ENCODE data around the gene CHRM4. TPM values are rescaled to one million over a fixed set of nuclear protein-coding genes. Genes with fewer than 3 reads are reported as not detected.
"Not testable (repeated sequence)": the region's sequence is repeated elsewhere in the genome, so short reads cannot be mapped to it uniquely, and the experiment has no call there.

CHRM4 gene
- polyA plus RNA-seq, 2 donors, result 0.02 TPM; not detected in 1

DNA sequence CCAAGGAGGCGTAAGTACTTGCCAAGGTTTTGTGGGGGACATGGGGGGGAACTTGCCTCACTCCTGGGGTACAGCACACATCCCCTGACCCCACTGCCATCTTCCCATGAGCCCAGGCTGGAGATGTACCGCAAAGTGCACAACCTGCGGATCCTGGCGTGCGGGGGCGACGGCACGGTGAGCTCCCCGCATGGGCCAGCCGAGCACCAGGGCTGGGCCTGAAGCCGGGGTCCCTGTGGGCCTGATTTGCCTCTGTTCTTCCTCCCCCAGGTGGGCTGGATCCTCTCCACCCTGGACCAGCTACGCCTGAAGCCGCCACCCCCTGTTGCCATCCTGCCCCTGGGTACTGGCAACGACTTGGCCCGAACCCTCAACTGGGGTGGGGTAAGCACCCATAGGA is 19.1 kb downstream of the CHRM4 start:
- H3K9me3 ChIP-seq (ENCODE audit: control insufficient read depth in 2 of 2, insufficient read depth in 1 of 2, low read depth in 1 of 2, low read length in 1 of 2); H3K4me1 ChIP-seq (ENCODE audit: control insufficient read depth in 2 of 2, insufficient read depth in 2 of 2, low read length in 1 of 2); H3K27ac ChIP-seq (ENCODE audit: low read depth in 2 of 2, low read length in 1 of 2); H3K4me3 ChIP-seq (ENCODE audit: low read depth in 1 of 2, low read length in 2 of 2); H3K27me3 ChIP-seq (ENCODE audit: control insufficient read depth in 1 of 2, insufficient read depth in 2 of 2, low read length in 2 of 2): not testable (repeated sequence)
- peaks cover 0 to 63% of the 10 kb centered on the region in 2 donors for H3K36me3 ChIP-seq (ENCODE audit: control insufficient read depth in 2 of 2, insufficient read depth in 2 of 2, low read length in 1 of 2)
- WGBS, 2 donors, result 91% methylated on average over 13 to 15 of the region's 15 CpGs

DNA sequence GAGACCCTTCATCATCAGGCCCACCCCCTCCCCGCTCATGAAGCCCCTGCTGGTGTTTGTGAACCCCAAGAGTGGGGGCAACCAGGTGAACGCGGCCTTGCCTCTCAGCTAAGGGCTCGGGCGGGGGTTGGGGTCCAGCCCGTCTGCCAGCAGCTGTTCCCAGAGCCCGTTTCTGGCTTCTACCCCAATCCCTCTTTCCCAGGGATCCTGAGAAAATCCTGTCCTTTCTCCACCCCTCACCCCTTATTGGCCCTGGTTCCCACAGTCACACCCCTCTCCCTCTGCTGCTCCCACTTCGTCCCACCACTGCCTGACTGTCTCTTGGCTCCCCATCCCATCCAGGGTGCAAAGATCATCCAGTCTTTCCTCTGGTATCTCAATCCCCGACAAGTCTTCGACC is 19.5 kb downstream of the CHRM4 start:
- Histone ChIP-seq H3K27me3 (ENCODE audit: control insufficient read depth in 1 of 2, insufficient read depth in 2 of 2, low read length in 2 of 2) (no peaks in the 10 kb centered on the region), H3K36me3 (ENCODE audit: control insufficient read depth in 2 of 2, insufficient read depth in 2 of 2, low read length in 1 of 2) (peaks cover 0 to 59% of the 10 kb centered on the region in 2 donors), H3K9me3 (ENCODE audit: control insufficient read depth in 2 of 2, insufficient read depth in 1 of 2, low read depth in 1 of 2, low read length in 1 of 2) (no peaks in the 10 kb centered on the region), H3K27ac (ENCODE audit: low read depth in 2 of 2, low read length in 1 of 2) (no peak overlapping the region), H3K4me3 (ENCODE audit: low read depth in 1 of 2, low read length in 2 of 2) (no peak overlapping the region), H3K4me1 (ENCODE audit: control insufficient read depth in 2 of 2, insufficient read depth in 2 of 2, low read length in 1 of 2) (no peaks in the 10 kb centered on the region)
- 77 to 84% methylated on average over 9 to 10 of the region's 10 CpGs for WGBS, 2 donors

DNA sequence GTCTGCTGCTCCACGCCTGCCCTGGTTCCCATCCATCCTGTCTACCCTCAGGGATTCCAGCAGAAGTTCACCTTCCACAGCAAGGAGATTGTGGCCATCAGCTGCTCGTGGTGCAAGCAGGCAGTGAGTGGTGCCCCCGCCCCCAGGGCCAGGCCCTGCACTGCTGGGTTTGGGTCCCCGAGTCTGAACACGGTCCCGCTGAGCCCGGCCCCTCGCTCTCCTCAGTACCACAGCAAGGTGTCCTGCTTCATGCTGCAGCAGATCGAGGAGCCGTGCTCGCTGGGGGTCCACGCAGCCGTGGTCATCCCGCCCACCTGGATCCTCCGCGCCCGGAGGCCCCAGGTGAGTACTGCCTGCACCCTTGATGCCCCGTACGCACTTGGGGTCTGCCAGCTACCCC is 20.3 kb downstream of the CHRM4 start:
- not testable (repeated sequence) for H3K9me3 ChIP-seq (ENCODE audit: control insufficient read depth in 2 of 2, insufficient read depth in 1 of 2, low read depth in 1 of 2, low read length in 1 of 2); H3K4me1 ChIP-seq (ENCODE audit: control insufficient read depth in 2 of 2, insufficient read depth in 2 of 2, low read length in 1 of 2); H3K27ac ChIP-seq (ENCODE audit: low read depth in 2 of 2, low read length in 1 of 2); H3K27me3 ChIP-seq (ENCODE audit: control insufficient read depth in 1 of 2, insufficient read depth in 2 of 2, low read length in 2 of 2); H3K4me3 ChIP-seq (ENCODE audit: low read depth in 1 of 2, low read length in 2 of 2)
- peaks cover 0 to 60% of the 10 kb centered on the region in 2 donors for H3K36me3 ChIP-seq (ENCODE audit: control insufficient read depth in 2 of 2, insufficient read depth in 2 of 2, low read length in 1 of 2)
- 93 to 96% methylated on average over 19 of the region's 19 CpGs for WGBS, 2 donors

DNA sequence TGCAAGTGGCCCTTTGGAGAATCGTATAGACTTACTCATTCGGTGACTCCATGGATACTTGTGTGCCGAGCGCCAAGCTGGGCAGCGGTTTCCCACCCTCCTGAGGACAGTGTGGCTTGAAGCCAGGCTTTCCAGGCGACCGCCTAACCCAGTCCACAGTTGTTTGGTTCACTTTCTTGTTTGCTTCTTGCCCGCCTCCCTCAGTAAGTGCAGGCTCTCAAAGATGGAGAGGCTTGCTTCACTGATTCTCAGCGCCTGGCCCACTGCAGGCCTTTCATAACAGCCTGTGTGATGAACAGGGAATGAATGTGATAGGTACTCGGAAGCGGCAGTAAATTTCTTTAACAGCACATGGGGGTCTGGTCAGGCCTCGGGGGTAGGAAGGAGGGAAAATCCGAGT is 21.3 kb downstream of the CHRM4 start:
- Histone ChIP-seq H3K9me3 (ENCODE audit: control insufficient read depth in 2 of 2, insufficient read depth in 1 of 2, low read depth in 1 of 2, low read length in 1 of 2) (no peaks in the 10 kb centered on the region), H3K4me1 (ENCODE audit: control insufficient read depth in 2 of 2, insufficient read depth in 2 of 2, low read length in 1 of 2) (peaks cover 0 to 4% of the 10 kb centered on the region in 2 donors), H3K27ac (ENCODE audit: low read depth in 2 of 2, low read length in 1 of 2) (no peak overlapping the region), H3K4me3 (ENCODE audit: low read depth in 1 of 2, low read length in 2 of 2) (no peak overlapping the region), H3K36me3 (ENCODE audit: control insufficient read depth in 2 of 2, insufficient read depth in 2 of 2, low read length in 1 of 2) (peaks cover 0 to 50% of the 10 kb centered on the region in 2 donors), H3K27me3 (ENCODE audit: control insufficient read depth in 1 of 2, insufficient read depth in 2 of 2, low read length in 2 of 2) (no peaks in the 10 kb centered on the region)
- WGBS, 2 donors, result 89 to 91% methylated on average over 13 of the region's 13 CpGs

DNA sequence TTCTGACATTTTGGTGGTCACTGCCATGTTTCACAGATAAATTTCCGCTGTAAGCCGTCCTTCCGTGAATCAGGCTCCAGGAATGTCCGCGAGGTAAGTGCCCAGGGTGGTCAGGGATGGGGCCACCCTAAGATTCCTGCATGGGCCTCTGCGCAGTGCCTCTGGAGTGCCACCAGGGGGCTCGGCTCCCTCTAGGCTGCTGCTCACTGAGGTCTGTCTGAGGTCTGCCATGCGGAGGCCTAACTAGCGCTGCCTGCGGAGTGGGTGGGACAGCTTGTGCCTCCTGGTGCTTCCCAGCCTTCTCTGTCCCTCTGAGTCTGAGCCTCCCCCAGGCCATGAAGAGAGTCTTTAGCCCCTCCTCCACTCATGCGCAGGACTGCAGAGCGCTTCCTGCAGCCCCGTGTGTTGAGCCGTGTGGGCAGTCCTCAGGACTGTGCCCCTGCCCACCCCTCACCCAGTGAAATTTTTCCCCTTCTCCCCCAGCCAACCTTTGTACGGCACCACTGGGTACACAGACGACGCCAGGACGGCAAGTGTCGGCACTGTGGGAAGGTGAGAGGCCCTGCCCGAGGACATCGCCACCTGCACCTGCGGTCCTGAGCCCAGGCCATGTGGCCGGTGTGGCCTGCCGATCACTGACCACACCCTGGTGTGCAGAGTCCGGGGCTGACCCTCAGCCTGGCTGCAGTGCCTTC is 22.0 kb downstream of the CHRM4 start:
- WGBS, 2 donors, result 74 to 75% methylated on average over 25 of the region's 25 CpGs
- Histone ChIP-seq H3K9me3 (ENCODE audit: control insufficient read depth in 2 of 2, insufficient read depth in 1 of 2, low read depth in 1 of 2, low read length in 1 of 2) (no peaks in the 10 kb centered on the region), H3K27ac (ENCODE audit: low read depth in 2 of 2, low read length in 1 of 2) (no peak overlapping the region), H3K4me3 (ENCODE audit: low read depth in 1 of 2, low read length in 2 of 2) (no peak overlapping the region), H3K4me1 (ENCODE audit: control insufficient read depth in 2 of 2, insufficient read depth in 2 of 2, low read length in 1 of 2) (peaks cover 0 to 4% of the 10 kb centered on the region in 2 donors), H3K27me3 (ENCODE audit: control insufficient read depth in 1 of 2, insufficient read depth in 2 of 2, low read length in 2 of 2) (no peaks in the 10 kb centered on the region), H3K36me3 (ENCODE audit: control insufficient read depth in 2 of 2, insufficient read depth in 2 of 2, low read length in 1 of 2) (peaks cover 0 to 44% of the 10 kb centered on the region in 2 donors)

- Histone ChIP-seq H3K9me3 (ENCODE audit: control insufficient read depth in 2 of 2, insufficient read depth in 1 of 2, low read depth in 1 of 2, low read length in 1 of 2) (no peaks in the 10 kb centered on the region), H3K27me3 (ENCODE audit: control insufficient read depth in 1 of 2, insufficient read depth in 2 of 2, low read length in 2 of 2) (no peaks in the 10 kb centered on the region), H3K4me3 (ENCODE audit: low read depth in 1 of 2, low read length in 2 of 2) (no peak overlapping the region), H3K27ac (ENCODE audit: low read depth in 2 of 2, low read length in 1 of 2) (no peak overlapping the region), H3K36me3 (ENCODE audit: control insufficient read depth in 2 of 2, insufficient read depth in 2 of 2, low read length in 1 of 2) (peaks cover 0 to 39% of the 10 kb centered on the region in 2 donors), H3K4me1 (ENCODE audit: control insufficient read depth in 2 of 2, insufficient read depth in 2 of 2, low read length in 1 of 2) (peaks cover 5 to 17% of the 10 kb centered on the region in 2 donors)
- WGBS, 2 donors, result 78% methylated on average over 11 to 12 of the region's 12 CpGs
Measured at GRCh38 chr11:46367916-46368267, 23.7 kb downstream of the CHRM4 start.

GRCh38 chr11:46367244-46367915 is 24.2 kb downstream of the CHRM4 start:
- Histone ChIP-seq H3K4me1 (ENCODE audit: control insufficient read depth in 2 of 2, insufficient read depth in 2 of 2, low read length in 1 of 2) (peaks cover 10 to 21% of the 10 kb centered on the region in 2 donors), H3K36me3 (ENCODE audit: control insufficient read depth in 2 of 2, insufficient read depth in 2 of 2, low read length in 1 of 2) (peaks cover 0 to 36% of the 10 kb centered on the region in 2 donors), H3K4me3 (ENCODE audit: low read depth in 1 of 2, low read length in 2 of 2) (no peak overlapping the region), H3K27ac (ENCODE audit: low read depth in 2 of 2, low read length in 1 of 2) (no peak overlapping the region), H3K27me3 (ENCODE audit: control insufficient read depth in 1 of 2, insufficient read depth in 2 of 2, low read length in 2 of 2) (no peaks in the 10 kb centered on the region), H3K9me3 (ENCODE audit: control insufficient read depth in 2 of 2, insufficient read depth in 1 of 2, low read depth in 1 of 2, low read length in 1 of 2) (no peaks in the 10 kb centered on the region)
- 25 to 30% methylated on average over 30 to 32 of the region's 32 CpGs for WGBS, 2 donors

DNA sequence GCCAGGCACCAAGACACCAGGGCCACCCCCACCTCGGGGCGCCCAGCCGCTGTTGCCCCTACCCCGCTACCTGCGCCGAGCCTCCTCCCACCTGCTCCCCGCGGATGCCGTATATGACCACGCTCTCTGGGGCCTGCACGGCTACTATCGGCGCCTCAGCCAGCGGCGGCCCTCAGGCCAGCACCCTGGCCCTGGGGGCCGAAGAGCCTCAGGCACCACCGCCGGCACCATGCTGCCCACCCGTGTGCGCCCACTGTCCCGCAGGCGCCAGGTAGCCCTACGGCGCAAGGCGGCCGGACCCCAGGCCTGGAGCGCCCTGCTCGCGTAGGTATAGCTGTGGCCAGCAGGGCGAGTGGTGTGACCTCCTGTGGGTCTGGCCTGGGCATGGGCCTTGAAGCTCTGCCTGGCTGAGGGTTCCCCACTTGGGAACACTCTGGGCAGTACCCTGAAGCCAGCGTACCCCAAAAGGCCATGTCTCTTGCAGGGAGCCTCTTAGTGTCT is 24.9 kb downstream of the CHRM4 start:
- WGBS, 2 donors, result 92 to 93% methylated on average over 31 of the region's 31 CpGs
- Histone ChIP-seq H3K27ac (ENCODE audit: low read depth in 2 of 2, low read length in 1 of 2) (no peak overlapping the region), H3K27me3 (ENCODE audit: control insufficient read depth in 1 of 2, insufficient read depth in 2 of 2, low read length in 2 of 2) (no peaks in the 10 kb centered on the region), H3K4me3 (ENCODE audit: low read depth in 1 of 2, low read length in 2 of 2) (no peak overlapping the region), H3K36me3 (ENCODE audit: control insufficient read depth in 2 of 2, insufficient read depth in 2 of 2, low read length in 1 of 2) (peaks cover 0 to 30% of the 10 kb centered on the region in 2 donors), H3K4me1 (ENCODE audit: control insufficient read depth in 2 of 2, insufficient read depth in 2 of 2, low read length in 1 of 2) (peaks cover 10 to 26% of the 10 kb centered on the region in 2 donors), H3K9me3 (ENCODE audit: control insufficient read depth in 2 of 2, insufficient read depth in 1 of 2, low read depth in 1 of 2, low read length in 1 of 2) (no peaks in the 10 kb centered on the region)

- Histone ChIP-seq H3K36me3 (ENCODE audit: control insufficient read depth in 2 of 2, insufficient read depth in 2 of 2, low read length in 1 of 2) (peaks cover 0 to 26% of the 10 kb centered on the region in 2 donors), H3K4me3 (ENCODE audit: low read depth in 1 of 2, low read length in 2 of 2) (no peak overlapping the region), H3K4me1 (ENCODE audit: control insufficient read depth in 2 of 2, insufficient read depth in 2 of 2, low read length in 1 of 2) (peaks cover 11 to 27% of the 10 kb centered on the region in 2 donors), H3K27ac (ENCODE audit: low read depth in 2 of 2, low read length in 1 of 2) (no peak overlapping the region), H3K9me3 (ENCODE audit: control insufficient read depth in 2 of 2, insufficient read depth in 1 of 2, low read depth in 1 of 2, low read length in 1 of 2) (no peaks in the 10 kb centered on the region), H3K27me3 (ENCODE audit: control insufficient read depth in 1 of 2, insufficient read depth in 2 of 2, low read length in 2 of 2) (no peaks in the 10 kb centered on the region)
- WGBS, 2 donors, result 90% methylated on average over 22 of the region's 22 CpGs
Measured at GRCh38 chr11:46366260-46366659, 25.3 kb downstream of the CHRM4 start.
